GM12801 (cell line): ENCODE measurements around the gene BLOC1S5.

Experiments
- CTCF ChIP-seq: IDR thresholded peaks from one replicate; pipeline ENCODE4 v1.5.1; 2011; ENCODE audit warnings: control low read depth; ENCODE audit not compliant: insufficient read length; ENCODE audit errors: extremely low read depth

BLOC1S5 gene

GRCh38 chr6:7998103-7998725 is 66.0 kb downstream of the BLOC1S5 start:
- no peak for TF ChIP-seq CTCF

GRCh38 chr6:7997286-7997685 is 66.9 kb downstream of the BLOC1S5 start:
- TF ChIP-seq CTCF = no peak

GRCh38 chr6:7996538-7997111 is 67.6 kb downstream of the BLOC1S5 start:
- no peak for TF ChIP-seq CTCF

GRCh38 chr6:7993952-7994351 is 70.2 kb downstream of the BLOC1S5 start:
- TF ChIP-seq CTCF = no peak

- TF ChIP-seq CTCF = no peak
These were observed 70.8 kb downstream of the BLOC1S5 start for GRCh38 chr6:7993399-7993798.

GRCh38 chr6:7992002-7992815 is 72.0 kb downstream of the BLOC1S5 start:
- no peak for TF ChIP-seq CTCF

- no peak for TF ChIP-seq CTCF
These were observed 72.7 kb downstream of the BLOC1S5 start for GRCh38 chr6:7991536-7991935.
